HepG2 (cell line): ENCODE measurements around the gene STAT5A. TPM values are rescaled to one million over a fixed set of nuclear protein-coding genes. Genes with fewer than 3 reads are reported as not detected.

Source experiments
- ATAC-seq: fragments of 200-7000 bp; cut with Tn5 transposase; 3 replicates; pipeline ENCODE4 v1.9.1; 2020; ENCODE audit warnings: mild to moderate bottlenecking, moderate library complexity
- BruUV-seq: library from RNA; stranded (reverse); fragments of 400-500 nt; replicated peaks from 2 replicates; lab custom pipeline; 2021; lab: Mats Ljungman, UMichigan
- CTCF ChIA-PET: fragments of 300-600 bp; formaldehyde crosslinking; extraction: SDS; loops from one replicate; lab custom pipeline; 2021; ENCODE audit warnings: low total read pairs, inconsistent platforms, low intra/inter-chr PET ratio; lab: Yijun Ruan, JAX
- POLR2A ChIA-PET: fragments of 350-600 bp; sonication (Branson Sonifier 250); formaldehyde crosslinking; loops from one replicate; lab custom pipeline; 2020; ENCODE audit warnings: antibody characterized with exemption, inconsistent platforms; lab: Yijun Ruan, JAX
- DNase-seq: peaks from one replicate; pipeline ENCODE4 v3.0.0-alpha.2; 2015; ENCODE audit warnings: low spot score
- FAIRE-seq: peaks from 3 replicates; lab custom pipeline; 2011; peaks lifted over from hg19 to GRCh38; lab: Jason Lieb, UNC
- H2AFZ ChIP-seq: one replicate; pipeline ENCODE4 v1.6.1; 2011; ENCODE audit warnings: low read length, inconsistent platforms
- H3K27ac ChIP-seq: fragments of 300-600 bp; 3 replicates; pipeline ENCODE4 v1.8.0; 2011; ENCODE audit warnings: mixed run types, mild to moderate bottlenecking, mixed read lengths, low read length, inconsistent platforms; ENCODE audit not compliant: insufficient read depth; ENCODE audit errors: extremely low read length
- H3K27me3 ChIP-seq, 2 experiments: fragments of 200-600 bp in 1 of 2; 2 replicates in 1 of 2; 3 replicates in 1 of 2; pipeline versions ENCODE4 v1.6.0 to v1.8.0; 2011; ENCODE audit warnings: low read length in 2 of 2, mild to moderate bottlenecking in 2 of 2, moderate library complexity in 2 of 2, inconsistent platforms in 1 of 2; ENCODE audit not compliant: insufficient read depth in 2 of 2, control insufficient read depth in 1 of 2
- H3K36me3 ChIP-seq, 2 experiments: fragments of 200-600 bp in 1 of 2; replicated peaks in 1 of 2; 2 replicates in 1 of 2; 3 replicates in 1 of 2; pipeline versions ENCODE4 v1.5.1 to v1.8.0; 2011; ENCODE audit warnings: low read length in 2 of 2, inconsistent platforms in 1 of 2; ENCODE audit not compliant: insufficient read depth in 2 of 2, control insufficient read depth in 1 of 2
- H3K4me1 ChIP-seq: 2 replicates; pipeline ENCODE4 v1.5.1; 2012; ENCODE audit warnings: low read length, inconsistent platforms; ENCODE audit not compliant: insufficient read depth
- H3K4me2 ChIP-seq: 2 replicates; pipeline ENCODE4 v1.6.0; 2011; ENCODE audit warnings: low read depth, low read length, inconsistent platforms
- H3K4me3 ChIP-seq, 3 experiments: fragments of 200-600 bp in 1 of 3; sonication (generic), shearing (Covaris generic) in 1 of 3; replicated peaks in 1 of 3; 2 replicates each; pipeline ENCODE4 v1.5.1; 2011 to 2016; ENCODE audit warnings: low read length in 3 of 3, inconsistent platforms in 2 of 3, low read depth in 2 of 3, mild to moderate bottlenecking in 2 of 3, control low read depth in 1 of 3, mixed read lengths in 1 of 3; ENCODE audit not compliant: insufficient read depth in 1 of 3
- H3K79me2 ChIP-seq: one replicate; pipeline ENCODE4 v1.6.1; 2011; ENCODE audit warnings: low read length, inconsistent platforms; ENCODE audit not compliant: insufficient read depth
- H3K9ac ChIP-seq: 2 replicates; pipeline ENCODE4 v1.6.0; 2011; ENCODE audit warnings: mild to moderate bottlenecking, low read depth, low read length, inconsistent platforms; ENCODE audit not compliant: insufficient read depth
- H3K9me3 ChIP-seq: 2 replicates; pipeline ENCODE4 v1.5.1; 2012; ENCODE audit warnings: mild to moderate bottlenecking, low read length
- H4K20me1 ChIP-seq: 2 replicates; pipeline ENCODE4 v1.6.0; 2011; ENCODE audit warnings: inconsistent platforms, mild to moderate bottlenecking, low read length, moderate library complexity; ENCODE audit not compliant: insufficient read depth
- AHDC1 ChIP-seq: sonication (generic); formaldehyde crosslinking; IDR thresholded peaks from 2 replicates; pipeline ENCODE4 v1.5.1; 2020; ENCODE audit warnings: mild to moderate bottlenecking, missing genetic modification reagents, borderline replicate concordance
- CERS6 ChIP-seq: sonication (generic); formaldehyde crosslinking; IDR thresholded peaks from 2 replicates; pipeline ENCODE4 v1.5.0; 2020; ENCODE audit warnings: missing genetic modification reagents
- KDM1A ChIP-seq: IDR thresholded peaks from 2 replicates; pipeline ENCODE4 v1.6.1; 2016; ENCODE audit warnings: missing compliant biosample characterization
- MIXL1 ChIP-seq: IDR thresholded peaks from 2 replicates; pipeline ENCODE4 v1.6.1; 2016
- NFYB ChIP-seq: sonication (generic); formaldehyde crosslinking; IDR thresholded peaks from 2 replicates; pipeline ENCODE4 v1.4.0; 2020; ENCODE audit warnings: missing genetic modification reagents
- PTBP1 ChIP-seq: fragments of 200-400 bp; formaldehyde crosslinking; IDR thresholded peaks from 2 replicates; pipeline ENCODE4 v1.6.1; 2018; ENCODE audit warnings: low read length, low read depth; ENCODE audit not compliant: poor library complexity, severe bottlenecking
- REPIN1 ChIP-seq: sonication (generic); formaldehyde crosslinking; IDR thresholded peaks from 2 replicates; pipeline ENCODE4 v1.8.0; 2022; ENCODE audit warnings: missing genetic modification reagents, low read depth, mild to moderate bottlenecking, borderline replicate concordance
- SOX13 ChIP-seq, 3 experiments: fragments of 450-650 bp in 1 of 3; sonication (generic) in 1 of 3; formaldehyde crosslinking in 1 of 3; IDR thresholded peaks in 2 of 3; conservative IDR thresholded peaks in 1 of 3; 2 replicates each; pipeline versions ENCODE4 v1.5.0 to v1.6.1; 2016 to 2020; ENCODE audit warnings: antibody characterized with exemption in 1 of 3, mild to moderate bottlenecking in 1 of 3, missing compliant biosample characterization in 1 of 3, missing genetic modification reagents in 1 of 3, moderate library complexity in 1 of 3
- SP140L ChIP-seq: sonication (generic); formaldehyde crosslinking; IDR thresholded peaks from 2 replicates; pipeline ENCODE4 v1.4.0; 2020; ENCODE audit warnings: missing genetic modification reagents, borderline replicate concordance
- SSRP1 ChIP-seq: IDR thresholded peaks from 2 replicates; pipeline ENCODE4 v1.6.1; 2016; ENCODE audit warnings: control low read depth
- TCF7L2 ChIP-seq: IDR thresholded peaks from 2 replicates; pipeline ENCODE4 v1.6.1; 2011; ENCODE audit warnings: mild to moderate bottlenecking, low read depth, low read length, moderate library complexity
- XBP1 ChIP-seq: sonication (generic); formaldehyde crosslinking; IDR thresholded peaks from 2 replicates; pipeline ENCODE4 v1.5.0; 2020; ENCODE audit warnings: missing genetic modification reagents
- ZNF3 ChIP-seq: IDR thresholded peaks from 2 replicates; pipeline ENCODE4 v1.7.0; 2017; ENCODE audit warnings: inconsistent platforms
- WGBS: methylation state at CpG from one replicate; pipeline ENCODE4 v1.1.6; 2017; ENCODE audit warnings: low lambda C conversion rate; 5-methylcytosine and 5-hydroxymethylcytosine counted together
- in situ Hi-C: cut with HindIII; loops from 2 replicates; pipeline ENCODE4 v1.10.0; 2017; ENCODE audit warnings: low pct_unique_long_range_greater_than_20kb; ENCODE audit not compliant: extremely low pct_ligation_motif_present
- intact Hi-C: fragments of 100-400 bp; cut with micrococcal nuclease; formaldehyde crosslinking; loops from one replicate; pipeline ENCODE4 v1.10.0; 2022; ENCODE audit not compliant: unreplicated experiment
- polyA plus RNA-seq, 8 experiments: library from polyadenylated mRNA; depleted of rRNA in 3 of 8; stranded (reverse) in 7 of 8; unstranded in 1 of 8; fragments of >200 nt; fragmentation: Illumina TruSeq in 4 of 8; extraction: Trizol in 4 of 8; gene quantifications; 2 replicates each; pipeline versions ENCODE4 v1.2.1 to v1.2.3, GENCODE V29; 2011 to 2016; ENCODE audit warnings: low read depth in 4 of 8, missing spikeins in 1 of 8, mixed read lengths in 1 of 8; ENCODE audit not compliant: insufficient read depth in 1 of 8
- total RNA-seq, 5 experiments: library from RNA; depleted of rRNA; stranded (reverse); fragments of >200 nt; fragmentation: Illumina TruSeq; extraction: Trizol; gene quantifications; 2 replicates each; pipeline ENCODE4 v1.2.3, GENCODE V29; 2016; ENCODE audit warnings: low read depth in 1 of 5

The STAT5A gene
- total and polyA plus RNA-seq, 2 of the 13 experiments (the other 11 are each of a cell fraction or from before 2014, with no cell fraction given) = 1.4 to 4.1 TPM

- Histone ChIP-seq H3K9me3 (no peaks in the 10 kb centered on the region), H3K27ac (no peak overlapping the region), H3K4me1 (peaks cover 88% of the 10 kb centered on the region), H3K79me2 (peaks cover 82% of the 10 kb centered on the region), H3K4me3 (no peak overlapping the region), H4K20me1 (no peaks in the 10 kb centered on the region; the same call in 1 of the 2 replicates)
- ChIA-PET CTCF (no interaction called here), POLR2A (no interaction called here)
- no peak for FAIRE-seq
- BruUV-seq = no TSS peak
- TF ChIP-seq SP140L (CRISPR knock-in tag) = no peak
- no peak for TF ChIP-seq SOX13 (IDR thresholded peaks at IDR 0.05)
- TF ChIP-seq SOX13 (CRISPR knock-in tag; conservative IDR thresholded peaks at IDR 0.05 in 1 of 2, IDR thresholded peaks at IDR 0.05 in 1 of 2) = no peak
- no peak for TF ChIP-seq TCF7L2
- no peak for TF ChIP-seq ZNF3 (CRISPR knock-in tag)
- no peak for TF ChIP-seq CERS6 (CRISPR knock-in tag)
- TF ChIP-seq MIXL1 (CRISPR knock-in tag) = no peak
- TF ChIP-seq, all 625 proteins: peak for 0
- Histone ChIP-seq H2AFZ (no peak overlapping the region), H3K9ac (no peak overlapping the region), H3K36me3 (no peaks in the 10 kb centered on the region), H3K4me2 (no peak overlapping the region), H3K27me3 (no peaks in the 10 kb centered on the region; a peak in 1 of 5 replicates)
- intact Hi-C loops (no loop called here), in situ Hi-C loops (no loop called here)
- WGBS = 97% methylated on average over 3 of the region's 3 CpGs
- ATAC-seq (no peak), DNase-seq (no peak)
These were observed 17.1 kb upstream of the STAT5A start for GRCh38 chr17:42271006-42271778.

DNA sequence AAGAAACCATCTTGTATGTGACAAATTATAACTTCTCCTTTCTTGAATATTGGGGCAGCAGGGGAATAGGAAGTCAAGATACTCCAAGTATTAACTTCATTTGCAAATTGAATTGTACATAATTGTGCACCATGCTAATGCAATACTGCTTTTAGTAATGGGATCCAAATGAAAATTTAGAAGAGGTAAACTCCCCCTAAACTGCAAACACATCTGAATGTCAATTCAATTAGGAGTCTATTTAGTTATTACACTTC lies 16.6 kb upstream of the STAT5A start:
- FAIRE-seq (no peak), DNase-seq (no peak), ATAC-seq (no peak)
- in situ Hi-C loops (no loop called here), intact Hi-C loops (no loop called here)
- ChIA-PET CTCF (no interaction called here), POLR2A (no interaction called here)
- Histone ChIP-seq H3K36me3 (no peaks in the 10 kb centered on the region), H3K4me3 (no peak overlapping the region), H2AFZ (no peak overlapping the region), H3K4me1 (peaks cover 84% of the 10 kb centered on the region), H3K9me3 (no peaks in the 10 kb centered on the region), H3K27me3 (no peaks in the 10 kb centered on the region; a peak in 1 of 5 replicates), H3K79me2 (peaks cover 79% of the 10 kb centered on the region), H3K4me2 (no peak overlapping the region), H3K27ac (no peak overlapping the region), H4K20me1 (no peaks in the 10 kb centered on the region; the same call in 1 of the 2 replicates), H3K9ac (no peak overlapping the region)
- BruUV-seq = no TSS peak
- TF ChIP-seq PTBP1 = no peak
- TF ChIP-seq NFYB (CRISPR knock-in tag) = no peak
- no peak for TF ChIP-seq AHDC1 (CRISPR knock-in tag)
- no peak for TF ChIP-seq KDM1A (CRISPR knock-in tag)
- TF ChIP-seq SSRP1 = no peak
- no peak for TF ChIP-seq REPIN1 (CRISPR knock-in tag)
- no peak for TF ChIP-seq XBP1 (CRISPR knock-in tag)
